Smooth muscle cell (in vitro differentiated cells): ENCODE results near the gene HPCAL1. TPM values are rescaled to one million over a fixed set of nuclear protein-coding genes. Genes with fewer than 3 reads are reported as not detected.
A peak's percentile ranks its signal among the peaks of the same experiment; 100 is the strongest.

ENCODE experiments used
- DNase-seq: peaks from one replicate; lab custom pipeline; 2025; ENCODE audit not compliant: unreplicated experiment; lab: John Stamatoyannopoulos, UW
- H2AFZ ChIP-seq: fragments of 200-600 bp; sonication (generic); 2 replicates; pipeline ENCODE4 v1.6.0; 2016; ENCODE audit warnings: antibody characterized with exemption, low read depth, mild to moderate bottlenecking
- H3F3A ChIP-seq: fragments of 200-600 bp; sonication (generic); 2 replicates; pipeline ENCODE4 v1.6.0; 2017; ENCODE audit warnings: antibody characterized with exemption, low read depth
- H3K27ac ChIP-seq: fragments of 200-600 bp; sonication (generic); 2 replicates; pipeline ENCODE4 v1.5.1; 2016; ENCODE audit warnings: low read depth, mild to moderate bottlenecking
- H3K27me3 ChIP-seq: fragments of 200-600 bp; sonication (generic); 2 replicates; pipeline ENCODE4 v1.6.1; 2016; ENCODE audit warnings: low read depth, mild to moderate bottlenecking
- H3K36me3 ChIP-seq: fragments of 200-600 bp; sonication (generic); 2 replicates; pipeline ENCODE4 v1.5.1; 2016; ENCODE audit warnings: low read depth
- H3K4me1 ChIP-seq: fragments of 200-600 bp; sonication (generic); 2 replicates; pipeline ENCODE4 v1.5.1; 2016; ENCODE audit warnings: low read depth
- H3K4me2 ChIP-seq: fragments of 200-600 bp; sonication (generic); 2 replicates; pipeline ENCODE4 v1.6.0; 2016; ENCODE audit warnings: mild to moderate bottlenecking
- H3K4me3 ChIP-seq: fragments of 200-600 bp; sonication (generic); 2 replicates; pipeline ENCODE4 v1.5.1; 2016; ENCODE audit warnings: mild to moderate bottlenecking
- H3K79me2 ChIP-seq: fragments of 200-600 bp; sonication (generic); 2 replicates; pipeline ENCODE4 v1.6.0; 2016; ENCODE audit warnings: low read depth, mild to moderate bottlenecking
- H3K9ac ChIP-seq: fragments of 200-600 bp; sonication (generic); 2 replicates; pipeline ENCODE4 v1.6.0; 2016; ENCODE audit warnings: low read depth
- H3K9me3 ChIP-seq: fragments of 200-600 bp; sonication (generic); replicated peaks from 2 replicates; pipeline ENCODE4 v1.5.1; 2016; ENCODE audit warnings: low read depth
- H4K20me1 ChIP-seq: fragments of 200-600 bp; sonication (generic); 2 replicates; pipeline ENCODE4 v1.6.0; 2016; ENCODE audit warnings: low read depth
- CTCF ChIP-seq: fragments of 200-600 bp; sonication (generic); IDR thresholded peaks from 2 replicates; pipeline ENCODE4 v1.5.1; 2017; ENCODE audit warnings: borderline replicate concordance, mild to moderate bottlenecking, antibody characterized with exemption; ENCODE audit not compliant: insufficient read depth, poor library complexity, severe bottlenecking
- WGBS: methylation state at CpG from one replicate; pipeline ENCODE4 v1.1.7; 2016; ENCODE audit warnings: low lambda C conversion rate; 5-methylcytosine and 5-hydroxymethylcytosine counted together
- polyA plus RNA-seq: library from polyadenylated mRNA; unstranded; fragments of >200 nt; fragmentation: Nextera tagmentation; extraction: Ambion mirVana; gene quantifications from 2 replicates; pipeline ENCODE4 v1.2.1, GENCODE V29; 2016
- total RNA-seq: library from RNA; depleted of rRNA; stranded (reverse); fragments of >200 nt; gene quantifications from 2 replicates; pipeline ENCODE4 v1.2.3, GENCODE V29; 2014

The HPCAL1 gene
- total and polyA plus RNA-seq, 2 experiments from 2014 or later: 11.7 to 15.8 TPM

GRCh38 chr2:10390369-10390801 lies 87.7 kb downstream of the HPCAL1 start:
- Histone ChIP-seq H3K4me3 (no peak overlapping the region), H3F3A (no peaks in the 10 kb centered on the region), H2AFZ (no peak overlapping the region), H3K4me1 (no peaks in the 10 kb centered on the region), H3K36me3 (no peaks in the 10 kb centered on the region), H3K9me3 (no peaks in the 10 kb centered on the region), H3K79me2 (no peaks in the 10 kb centered on the region), H3K27me3 (no peaks in the 10 kb centered on the region), H3K9ac (no peak overlapping the region), H4K20me1 (peaks cover 8% of the 10 kb centered on the region), H3K27ac (no peak overlapping the region), H3K4me2 (peak overlapping the region; percentile 50)
- 83% methylated on average over 6 of the region's 6 CpGs for WGBS
- no peak for DNase-seq
- TF ChIP-seq CTCF: no peak

GRCh38 chr2:10392100-10392499 lies 89.4 kb downstream of the HPCAL1 start:
- H3K36me3 ChIP-seq: no peaks in the 10 kb centered on the region
- H3F3A ChIP-seq: no peaks in the 10 kb centered on the region
- no peak overlapping the region for H3K4me2 ChIP-seq
- H3K4me3 ChIP-seq: no peak overlapping the region
- no peaks in the 10 kb centered on the region for H3K9me3 ChIP-seq
- 96% methylated on average over 5 of the region's 5 CpGs for WGBS
- TF ChIP-seq CTCF: no peak
- DNase-seq: no peak
- H3K27ac ChIP-seq: no peak overlapping the region
- no peaks in the 10 kb centered on the region for H3K27me3 ChIP-seq
- peaks cover 7% of the 10 kb centered on the region for H4K20me1 ChIP-seq
- H3K9ac ChIP-seq: no peak overlapping the region
- H3K79me2 ChIP-seq: no peaks in the 10 kb centered on the region
- H2AFZ ChIP-seq: no peak overlapping the region
- no peaks in the 10 kb centered on the region for H3K4me1 ChIP-seq

GRCh38 chr2:10392548-10392947 lies 89.8 kb downstream of the HPCAL1 start:
- Histone ChIP-seq H3K27me3 (no peaks in the 10 kb centered on the region), H2AFZ (no peak overlapping the region), H4K20me1 (peaks cover 7% of the 10 kb centered on the region), H3K36me3 (no peaks in the 10 kb centered on the region), H3K79me2 (no peaks in the 10 kb centered on the region), H3K9ac (no peak overlapping the region), H3K4me3 (no peak overlapping the region), H3K4me2 (no peak overlapping the region), H3F3A (no peaks in the 10 kb centered on the region), H3K4me1 (no peaks in the 10 kb centered on the region), H3K9me3 (no peaks in the 10 kb centered on the region), H3K27ac (no peak overlapping the region)
- TF ChIP-seq CTCF: no peak
- 76% methylated on average over 6 of the region's 6 CpGs for WGBS
- no peak for DNase-seq

- H3K9me3 ChIP-seq: no peaks in the 10 kb centered on the region
- no peak overlapping the region for H3K4me3 ChIP-seq
- no peak overlapping the region for H3K9ac ChIP-seq
- no peak for DNase-seq
- no peak overlapping the region for H2AFZ ChIP-seq
- H4K20me1 ChIP-seq: peaks cover 7% of the 10 kb centered on the region
- WGBS: 56% methylated on average over 9 of the region's 9 CpGs
- H3F3A ChIP-seq: no peaks in the 10 kb centered on the region
- no peak overlapping the region for H3K27ac ChIP-seq
- no peak for TF ChIP-seq CTCF
- H3K4me1 ChIP-seq: no peaks in the 10 kb centered on the region
- H3K27me3 ChIP-seq: no peaks in the 10 kb centered on the region
- no peaks in the 10 kb centered on the region for H3K36me3 ChIP-seq
- H3K79me2 ChIP-seq: no peaks in the 10 kb centered on the region
- H3K4me2 ChIP-seq: no peak overlapping the region
Observed at GRCh38 chr2:10392951-10393639, 90.4 kb downstream of the HPCAL1 start.
